Measurements from ENCODE around the gene FGF12.

DNA sequence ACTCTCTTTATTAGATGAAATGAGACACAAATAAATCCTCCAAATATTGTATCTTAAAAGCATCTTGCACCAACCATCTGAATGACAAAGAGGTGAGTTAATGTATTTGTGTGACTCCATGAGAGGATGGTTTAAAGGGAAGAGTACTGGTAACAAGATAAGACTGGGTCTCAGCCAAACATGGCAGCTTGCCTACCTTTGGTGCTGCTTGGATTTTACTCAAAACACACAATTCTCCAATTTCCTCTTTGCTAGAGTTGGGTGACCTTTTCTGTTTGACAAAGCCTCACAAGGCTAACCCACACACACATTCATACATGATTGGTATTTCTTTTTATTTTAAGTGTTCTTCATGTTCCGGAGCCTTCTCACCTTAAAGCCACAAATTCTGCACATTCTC, 506.4 kb downstream of the FGF12 start:
- no peak for TF ChIP-seq JUND (IDR thresholded peaks at IDR 0.05)
- no peak for TF ChIP-seq CTCF (IDR thresholded peaks at IDR 0.05 in 2 of 3, conservative IDR thresholded peaks at IDR 0.05 in 1 of 3; ENCODE audit: borderline replicate concordance in 1 of 3, insufficient read depth in 1 of 3, low read depth in 2 of 3, low read length in 2 of 3)
- no peak for TF ChIP-seq REST (IDR thresholded peaks at IDR 0.05; ENCODE audit: low read depth)
- no peak for TF ChIP-seq POLR2A (IDR thresholded peaks at IDR 0.05; ENCODE audit: borderline replicate concordance, extremely low read depth, insufficient read depth, insufficient read length)
- TF ChIP-seq EZH2 (IDR thresholded peaks at IDR 0.05) = no peak
- no peak for TF ChIP-seq POLR2AphosphoS5 (IDR thresholded peaks at IDR 0.05; ENCODE audit: low read depth, low read length)
- no peak for TF ChIP-seq MAX (IDR thresholded peaks at IDR 0.05)
- no peak for TF ChIP-seq SIN3A (IDR thresholded peaks at IDR 0.05; ENCODE audit: low read depth)
- TF ChIP-seq EZH2phosphoT487 (IDR thresholded peaks at IDR 0.05; ENCODE audit: borderline replicate concordance) = no peak
- no peak for TF ChIP-seq RAD21 (IDR thresholded peaks at IDR 0.05; ENCODE audit: low read depth)
- no peak for TF ChIP-seq ZFX (IDR thresholded peaks at IDR 0.05)
- no peak for TF ChIP-seq ZNF274 (IDR thresholded peaks at IDR 0.05; ENCODE audit: low read depth, low read length)
- no peak for TF ChIP-seq TCF7L2 (IDR thresholded peaks at IDR 0.05; ENCODE audit: borderline replicate concordance, extremely low read depth, insufficient read depth, insufficient read length)
- TF ChIP-seq SP1 (IDR thresholded peaks at IDR 0.05; ENCODE audit: low read depth) = no peak
